Muscle layer of duodenum (tissue), 2 donors: ENCODE data around the gene LRRC4C.

Experiments
- H3K27ac ChIP-seq: one replicate; pipeline ENCODE4 v1.7.0; 2013; ENCODE audit warnings: mild to moderate bottlenecking, low read length
- H3K27me3 ChIP-seq: one replicate; pipeline ENCODE4 v1.7.0; 2013; ENCODE audit warnings: low read depth, mild to moderate bottlenecking, control low read depth, low read length
- H3K36me3 ChIP-seq, 2 donors: one replicate each; pipeline ENCODE4 v1.7.0; 2013; ENCODE audit warnings: low read length in 2 of 2, control low read depth in 1 of 2, mild to moderate bottlenecking in 1 of 2; ENCODE audit not compliant: insufficient read depth in 2 of 2, control insufficient read depth in 1 of 2
- H3K4me1 ChIP-seq, 2 donors: one replicate each; pipeline ENCODE4 v1.7.0; 2013; ENCODE audit warnings: low read length in 2 of 2, mild to moderate bottlenecking in 2 of 2, control low read depth in 1 of 2, moderate library complexity in 1 of 2; ENCODE audit not compliant: insufficient read depth in 2 of 2, control insufficient read depth in 1 of 2
- H3K4me3 ChIP-seq, 2 donors: one replicate each; pipeline ENCODE4 v1.7.0; 2013; ENCODE audit warnings: low read length in 2 of 2, low read depth in 1 of 2, mild to moderate bottlenecking in 1 of 2
- H3K9me3 ChIP-seq, 2 donors: one replicate each; pipeline ENCODE4 v1.7.0; 2013; ENCODE audit warnings: low read length in 2 of 2, control low read depth in 1 of 2, mild to moderate bottlenecking in 1 of 2; ENCODE audit not compliant: control insufficient read depth in 1 of 2
- donor health status: healthy.

Gene LRRC4C

DNA sequence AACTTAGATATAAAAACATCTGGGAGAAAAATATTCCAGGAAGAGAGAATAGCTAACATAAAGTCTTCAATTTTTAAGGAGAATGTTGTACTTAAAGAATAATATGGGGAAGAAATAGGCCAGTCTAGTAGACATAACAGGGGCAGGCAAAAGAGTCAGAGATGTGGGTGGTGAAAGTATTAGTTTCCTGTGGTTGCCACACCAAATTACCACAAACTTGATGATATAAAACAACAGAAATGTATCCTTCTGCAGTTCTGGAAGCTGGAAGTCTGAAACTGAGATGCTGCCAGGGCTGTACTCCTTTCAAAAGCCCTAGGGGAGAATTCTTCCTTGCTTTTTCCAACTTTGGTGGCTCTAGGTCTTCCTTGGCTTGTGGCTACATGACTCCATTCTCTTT lies 1309.7 kb downstream of the LRRC4C start:
- H3K36me3 ChIP-seq = no peaks in the 10 kb centered on the region
- H3K4me1 ChIP-seq = peaks cover 0 to 4% of the 10 kb centered on the region in 2 donors
- H3K27ac ChIP-seq = no peak overlapping the region
- no peak overlapping the region for H3K4me3 ChIP-seq
- H3K27me3 ChIP-seq = no peaks in the 10 kb centered on the region
- H3K9me3 ChIP-seq = peaks cover 0 to 14% of the 10 kb centered on the region in 2 donors

DNA sequence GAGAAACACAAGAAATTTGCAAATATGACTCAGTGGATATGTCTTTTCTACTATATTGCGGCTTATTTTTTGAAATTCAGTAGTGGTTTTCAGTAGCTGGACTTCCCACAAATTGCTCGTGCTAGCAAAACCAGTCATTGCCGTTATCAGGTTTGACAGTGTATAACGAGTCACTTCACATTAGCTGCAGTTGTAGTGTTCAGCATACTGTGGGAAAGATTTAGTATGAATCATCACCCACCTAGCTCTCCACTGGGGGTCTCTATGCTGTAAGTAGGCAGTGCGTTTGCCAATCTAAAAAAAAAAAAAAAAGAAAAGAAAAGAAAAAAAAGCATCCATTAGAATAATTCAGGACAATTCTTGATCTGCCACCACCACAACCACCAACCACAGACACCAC lies 1318.9 kb downstream of the LRRC4C start:
- Histone ChIP-seq H3K27me3 (no peaks in the 10 kb centered on the region), H3K9me3 (no peaks in the 10 kb centered on the region), H3K4me3 (no peak overlapping the region), H3K4me1 (no peaks in the 10 kb centered on the region), H3K27ac (no peak overlapping the region), H3K36me3 (no peaks in the 10 kb centered on the region)

DNA sequence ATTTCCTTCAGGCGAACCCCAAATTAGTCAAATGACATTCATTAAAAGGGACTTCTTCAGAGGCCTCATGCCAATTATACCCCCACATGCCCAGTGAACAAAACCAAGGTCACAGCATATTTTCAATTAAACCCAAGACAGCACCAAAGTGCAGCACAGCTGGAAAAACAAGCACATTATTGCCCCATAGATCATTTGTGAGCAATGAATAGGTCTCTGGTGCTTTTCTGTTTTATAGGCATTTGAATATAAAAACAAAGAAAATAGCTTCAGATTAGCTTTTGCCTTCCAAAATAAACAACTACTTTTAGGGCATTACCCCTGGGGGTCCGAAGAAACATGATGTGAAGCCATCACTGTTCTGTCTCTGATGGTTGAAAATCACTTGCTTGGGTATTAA lies 1319.9 kb downstream of the LRRC4C start:
- no peaks in the 10 kb centered on the region for H3K4me1 ChIP-seq
- no peaks in the 10 kb centered on the region for H3K9me3 ChIP-seq
- H3K27me3 ChIP-seq = no peaks in the 10 kb centered on the region
- H3K27ac ChIP-seq = no peak overlapping the region
- H3K4me3 ChIP-seq = no peak overlapping the region
- H3K36me3 ChIP-seq = no peaks in the 10 kb centered on the region

DNA sequence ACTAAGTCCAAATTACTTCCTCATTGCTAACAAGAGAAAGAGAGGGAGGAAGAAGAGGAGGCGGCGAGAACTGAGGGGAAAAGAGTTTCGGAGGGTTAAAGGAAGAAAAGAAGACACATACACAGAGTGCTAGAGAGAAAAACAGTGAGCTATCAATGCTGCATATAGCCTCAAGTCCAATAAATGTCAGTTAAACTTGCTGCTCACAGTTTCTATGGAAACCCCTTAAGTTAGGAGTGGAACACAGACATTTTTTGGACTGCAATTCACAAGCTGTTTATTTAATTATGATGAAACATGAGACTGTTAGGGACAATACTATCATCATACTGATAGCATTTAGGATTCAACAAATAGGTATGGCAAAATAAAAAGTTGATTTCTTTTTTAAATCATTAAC lies 1320.4 kb downstream of the LRRC4C start:
- Histone ChIP-seq H3K36me3 (no peaks in the 10 kb centered on the region), H3K27me3 (no peaks in the 10 kb centered on the region), H3K4me3 (no peak overlapping the region), H3K9me3 (no peaks in the 10 kb centered on the region), H3K4me1 (no peaks in the 10 kb centered on the region), H3K27ac (no peak overlapping the region)

DNA sequence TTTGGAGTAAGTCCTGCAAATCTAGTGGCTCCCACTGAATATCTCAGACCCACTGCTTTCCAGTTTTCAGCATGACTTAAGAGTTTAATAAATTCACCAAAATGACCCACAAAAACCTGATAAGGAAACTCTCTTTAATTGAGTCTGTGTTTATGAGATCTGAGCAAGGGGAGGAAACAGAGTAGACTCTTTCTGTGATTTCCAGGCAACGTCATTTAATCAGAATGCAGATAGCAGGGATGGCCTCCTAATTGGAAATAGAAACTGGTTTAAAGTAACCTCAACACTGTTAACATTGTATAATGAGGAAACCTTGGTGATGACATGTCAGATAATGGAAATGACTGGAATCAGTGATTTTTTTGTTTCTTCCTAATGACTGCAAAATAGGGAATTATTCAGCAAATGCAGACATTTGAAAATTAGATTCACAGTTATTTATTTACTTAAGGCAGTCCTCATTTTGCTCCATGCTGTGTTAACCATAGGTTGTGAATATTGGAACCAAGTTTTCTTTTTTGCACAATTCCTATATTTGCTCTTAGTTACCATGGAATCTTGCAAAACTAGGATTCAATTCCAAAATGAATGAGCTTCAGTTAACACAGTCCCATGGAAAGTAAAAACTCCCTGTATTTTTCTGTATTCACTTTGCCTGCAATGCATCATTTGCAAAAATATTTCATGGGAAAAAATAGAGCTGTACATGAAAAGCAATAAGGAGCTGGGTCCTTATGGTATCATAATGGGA lies 1324.5 kb downstream of the LRRC4C start:
- Histone ChIP-seq H3K4me3 (no peak overlapping the region), H3K9me3 (no peaks in the 10 kb centered on the region), H3K27ac (no peak overlapping the region), H3K4me1 (no peaks in the 10 kb centered on the region), H3K36me3 (no peaks in the 10 kb centered on the region), H3K27me3 (no peaks in the 10 kb centered on the region)

DNA sequence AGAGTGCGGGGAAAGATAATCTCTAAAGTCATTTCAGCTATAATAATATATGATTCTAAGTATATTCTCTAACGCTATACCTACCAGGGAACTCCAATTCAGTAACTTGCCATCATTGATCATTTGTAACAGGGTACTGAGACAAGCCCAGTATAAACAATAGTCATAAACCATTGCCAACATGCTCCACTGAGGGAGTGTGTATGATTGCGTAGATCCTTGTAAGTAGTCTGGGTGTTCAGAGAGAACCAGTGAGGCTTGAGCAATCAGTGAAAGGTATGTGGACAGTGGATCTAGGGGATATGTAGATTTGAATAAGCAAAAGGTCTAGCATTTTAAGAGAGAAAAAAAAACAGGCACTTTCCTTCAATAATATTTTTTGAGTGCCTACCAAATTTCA lies 1326.0 kb downstream of the LRRC4C start:
- Histone ChIP-seq H3K36me3 (no peaks in the 10 kb centered on the region), H3K9me3 (no peaks in the 10 kb centered on the region), H3K27me3 (no peaks in the 10 kb centered on the region), H3K27ac (no peak overlapping the region), H3K4me3 (no peak overlapping the region), H3K4me1 (no peaks in the 10 kb centered on the region)

DNA sequence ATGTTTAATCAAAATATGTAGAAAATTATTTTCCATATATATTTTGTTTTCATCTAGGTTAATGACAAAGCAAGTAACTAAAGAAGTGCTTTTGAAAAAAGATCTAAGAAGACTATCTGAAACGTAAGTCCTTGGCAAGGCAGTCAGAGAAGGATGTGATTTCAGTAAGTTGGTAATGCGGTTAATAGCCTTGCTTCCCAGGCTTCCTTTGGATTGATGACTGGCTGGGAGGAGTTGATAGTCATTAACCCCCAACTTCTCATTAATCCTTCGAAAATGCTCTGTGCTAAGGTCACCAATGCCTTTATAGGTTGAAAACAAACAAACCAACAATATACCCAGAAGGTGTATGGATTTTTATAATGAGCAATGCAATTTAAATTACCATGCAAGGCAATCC lies 1326.5 kb downstream of the LRRC4C start:
- H3K36me3 ChIP-seq = no peaks in the 10 kb centered on the region
- no peaks in the 10 kb centered on the region for H3K27me3 ChIP-seq
- H3K4me1 ChIP-seq = no peaks in the 10 kb centered on the region
- no peak overlapping the region for H3K4me3 ChIP-seq
- no peaks in the 10 kb centered on the region for H3K9me3 ChIP-seq
- H3K27ac ChIP-seq = no peak overlapping the region

DNA sequence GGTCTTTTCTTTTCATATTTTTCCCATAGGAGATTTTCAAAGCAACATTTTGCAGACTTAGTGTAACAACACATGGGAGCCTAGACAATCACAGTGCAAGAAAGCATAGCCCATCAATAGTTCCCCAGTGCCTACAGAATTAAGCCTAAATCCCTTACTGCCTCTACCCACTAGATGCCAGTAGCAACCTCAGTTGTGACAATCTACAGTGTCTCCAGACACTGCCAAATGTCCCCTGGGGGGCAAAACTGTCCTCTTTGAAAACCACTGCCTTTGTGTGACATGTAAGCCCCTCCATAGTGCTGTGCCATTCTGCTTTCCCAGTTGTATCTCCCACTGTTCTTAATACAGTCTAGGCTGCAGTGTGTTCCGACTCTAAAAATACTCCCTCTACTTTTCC lies 1329.0 kb downstream of the LRRC4C start:
- H3K36me3 ChIP-seq = no peaks in the 10 kb centered on the region
- H3K4me1 ChIP-seq = no peaks in the 10 kb centered on the region
- no peak overlapping the region for H3K27ac ChIP-seq
- no peak overlapping the region for H3K4me3 ChIP-seq
- no peaks in the 10 kb centered on the region for H3K27me3 ChIP-seq
- H3K9me3 ChIP-seq = no peaks in the 10 kb centered on the region

DNA sequence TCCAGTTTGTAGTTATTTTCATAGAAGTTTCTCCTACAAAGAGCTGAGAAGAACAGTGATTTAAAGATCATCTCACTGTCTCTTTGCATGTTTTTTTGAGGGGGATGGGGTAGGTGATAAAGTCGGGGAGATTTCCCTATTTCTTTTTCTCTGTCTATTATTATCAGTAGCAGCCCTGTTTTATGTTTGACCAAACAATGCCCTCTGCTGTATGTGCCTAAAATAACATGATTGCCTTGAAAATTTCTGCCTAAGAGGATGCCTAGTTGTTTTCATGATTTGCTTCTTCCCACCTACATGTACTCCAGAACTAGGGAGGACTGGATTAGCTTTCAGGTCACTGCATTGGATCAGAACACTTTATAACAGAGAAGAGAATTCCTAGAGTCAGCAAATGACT lies 1330.2 kb downstream of the LRRC4C start:
- Histone ChIP-seq H3K27me3 (no peaks in the 10 kb centered on the region), H3K36me3 (no peaks in the 10 kb centered on the region), H3K27ac (no peak overlapping the region), H3K4me3 (no peak overlapping the region), H3K4me1 (no peaks in the 10 kb centered on the region), H3K9me3 (peaks cover 0 to 2% of the 10 kb centered on the region in 2 donors)

DNA sequence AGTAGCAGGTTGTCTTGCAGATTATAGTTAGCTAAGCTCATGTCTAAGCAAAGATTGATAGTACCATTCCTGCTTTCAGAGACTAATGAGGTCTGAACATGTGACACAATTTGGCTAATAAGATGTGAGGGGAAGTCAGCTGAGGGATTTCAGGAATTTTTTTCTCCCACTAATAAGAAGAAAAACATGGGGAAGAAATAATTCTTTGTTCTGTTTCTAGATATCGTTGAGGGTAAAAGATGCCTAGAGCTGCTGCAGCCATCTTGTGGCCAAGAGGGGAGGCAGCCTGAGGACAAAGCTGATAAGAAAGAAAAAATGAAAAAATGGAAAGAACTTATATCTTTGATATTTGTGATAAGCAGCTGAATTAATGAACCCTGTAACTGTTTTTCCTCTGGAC lies 1334.4 kb downstream of the LRRC4C start:
- Histone ChIP-seq H3K27ac (no peak overlapping the region), H3K9me3 (peaks cover 0 to 5% of the 10 kb centered on the region in 2 donors), H3K4me1 (no peaks in the 10 kb centered on the region), H3K4me3 (no peak overlapping the region), H3K36me3 (no peaks in the 10 kb centered on the region), H3K27me3 (no peaks in the 10 kb centered on the region)

DNA sequence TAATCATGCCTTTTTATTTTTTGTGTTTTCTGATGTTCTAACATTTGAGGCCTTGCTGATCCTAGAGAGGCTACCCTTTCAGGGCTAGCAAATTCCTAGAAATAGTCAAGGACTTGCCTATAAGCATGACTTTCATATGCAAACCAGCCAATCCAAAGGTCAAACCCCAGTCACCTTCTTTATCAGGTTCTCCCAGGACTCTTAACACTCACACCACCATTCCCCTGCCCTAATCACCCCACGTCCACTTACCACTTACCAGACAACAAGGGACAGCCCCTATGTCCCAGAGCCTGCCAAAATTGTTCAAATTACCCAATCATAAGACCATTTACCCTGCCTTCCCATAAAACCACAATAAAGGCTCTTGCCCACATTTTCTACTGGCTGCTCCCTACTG lies 1339.8 kb downstream of the LRRC4C start:
- no peak overlapping the region for H3K4me3 ChIP-seq
- H3K9me3 ChIP-seq = peaks cover 0 to 13% of the 10 kb centered on the region in 2 donors

DNA sequence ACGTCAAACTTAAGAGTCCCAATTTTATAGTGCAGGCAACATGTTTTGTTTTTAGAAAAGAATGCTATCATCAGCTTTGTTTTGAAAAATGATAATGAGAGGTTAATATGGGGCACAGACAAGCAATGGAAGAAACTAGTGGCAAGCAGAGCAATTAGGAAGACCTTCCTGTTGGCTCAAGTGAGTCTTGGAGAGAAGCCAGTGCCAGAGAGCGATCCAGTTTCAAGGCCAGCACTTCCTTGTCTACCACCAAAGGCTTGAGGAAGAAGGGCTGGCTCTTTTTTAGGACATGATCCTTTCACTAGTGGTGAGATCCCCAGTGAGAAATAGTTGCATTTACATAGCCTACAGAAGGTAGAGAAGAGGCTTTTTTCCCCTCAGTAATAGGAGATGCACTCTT lies 1340.7 kb downstream of the LRRC4C start:
- H3K4me3 ChIP-seq = no peak overlapping the region
- H3K36me3 ChIP-seq = peaks cover 0 to 18% of the 10 kb centered on the region in 2 donors
- peaks cover 0 to 8% of the 10 kb centered on the region in 2 donors for H3K9me3 ChIP-seq
- no peaks in the 10 kb centered on the region for H3K4me1 ChIP-seq
- H3K27me3 ChIP-seq = no peaks in the 10 kb centered on the region
- no peak overlapping the region for H3K27ac ChIP-seq

More for the DNA sequence above, 1339.8 kb downstream of the LRRC4C start:
- H3K4me1 ChIP-seq = no peaks in the 10 kb centered on the region
- peaks cover 0 to 14% of the 10 kb centered on the region in 2 donors for H3K36me3 ChIP-seq
- H3K27me3 ChIP-seq = no peaks in the 10 kb centered on the region
- no peak overlapping the region for H3K27ac ChIP-seq
